Measurements from ENCODE around the gene RPP21.
A peak's percentile ranks its signal among the peaks of the same experiment; 100 is the strongest.

RPP21 gene

DNA sequence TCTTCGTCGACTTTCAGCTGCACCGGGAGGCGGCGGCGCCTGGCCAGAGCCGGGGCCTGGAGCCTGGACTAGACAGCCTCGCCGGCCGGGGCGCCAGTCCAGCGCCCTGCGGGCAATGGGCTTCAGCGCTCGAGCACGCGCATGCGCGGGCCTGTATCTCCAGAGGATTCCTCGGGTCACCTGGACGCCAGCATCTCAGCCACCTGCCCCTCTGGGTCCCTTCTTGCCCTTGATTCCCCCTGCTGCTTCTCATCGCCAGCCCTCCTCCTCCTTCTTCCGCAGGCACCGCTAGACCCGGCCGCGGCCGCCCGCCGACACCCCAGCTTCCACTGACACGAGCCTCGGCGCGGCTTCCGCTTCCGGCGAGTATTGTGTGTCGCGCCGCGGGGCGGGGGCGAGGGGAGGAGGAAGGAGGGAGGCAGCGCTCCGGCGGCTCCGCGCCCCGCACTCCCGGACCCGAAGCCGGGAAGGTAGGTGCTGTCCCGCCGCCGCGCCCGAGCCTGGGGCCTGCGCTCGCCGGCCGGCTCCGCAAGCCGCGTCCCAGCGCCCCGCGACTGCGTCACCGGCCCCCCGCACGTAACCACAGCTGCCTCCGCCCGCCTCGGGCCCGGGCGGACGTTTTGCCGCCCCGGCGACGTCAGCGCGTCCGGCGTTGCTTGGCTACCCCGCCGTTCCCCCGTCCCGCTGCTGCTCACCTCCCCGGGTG lies 18.3 kb upstream of the RPP21 start, which contains the start of gene TRIM39:
TSS of gene TRIM39 (plus strand) at position 402 of the 706 bp plus-strand sequence. CDS start 2,391 bp downstream, outside the sequence.
- H3K36me3 ChIP-seq: peaks cover 25 to 52% (median 36%) of the 10 kb centered on the region in 11 experiments
- H3K27me3 ChIP-seq: no peaks in the 10 kb centered on the region
- H3K9ac ChIP-seq: peak within 1 kb of the TSS; percentile 86 to 97 (median 92)
- H4K20me1 ChIP-seq: peaks cover 28 to 43% (median 39%) of the 10 kb centered on the region in 11 experiments; a peak in 20 of 22 replicates
- TF ChIP-seq Cebpa-rat (IDR thresholded peaks at IDR 0.05): no peak
- no peaks in the 10 kb centered on the region for H3K9me3 ChIP-seq (replicated peaks in 1 of 11)
- peak within 1 kb of the TSS; percentile 82 to 100 (median 94) for H3K4me2 ChIP-seq
- peak within 1 kb of the TSS; percentile 87 to 97 (median 93) for H3K27ac ChIP-seq
- H3K4me1 ChIP-seq: peaks cover 42 to 49% (median 47%) of the 10 kb centered on the region in 10 experiments
- H3K4me3 ChIP-seq: peak within 1 kb of the TSS; percentile 79 to 94 (median 82)

DNA sequence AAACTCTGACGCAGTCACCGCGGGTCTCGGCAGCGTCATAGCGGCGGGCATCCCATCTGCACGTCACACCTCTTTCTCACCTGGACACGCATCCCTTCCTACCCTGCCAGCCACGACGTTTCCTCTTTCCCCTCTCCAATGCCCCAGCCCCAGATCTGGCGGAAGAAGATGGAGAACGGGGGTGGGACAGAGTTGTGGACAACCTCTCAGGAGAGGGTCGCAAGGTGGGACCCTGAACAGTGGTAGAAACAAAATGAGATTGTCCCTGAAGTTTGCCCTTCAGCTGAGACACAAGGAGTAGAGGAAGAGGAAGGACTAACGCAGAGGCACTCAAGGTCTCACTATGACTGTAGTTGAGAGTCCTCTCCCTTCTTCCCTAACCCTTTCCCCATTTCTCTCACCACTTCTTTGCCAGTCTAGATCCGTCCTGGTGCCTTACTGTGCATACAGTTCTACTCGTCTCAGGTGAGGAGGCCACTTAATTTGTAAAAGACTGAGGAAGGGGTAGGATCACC lies 17.7 kb upstream of the RPP21 start:
- H3K4me3 ChIP-seq: peak overlapping the region; percentile 79 to 94 (median 82)
- H3K9me3 ChIP-seq (replicated peaks in 1 of 11): no peaks in the 10 kb centered on the region
- peak overlapping the region; percentile 82 to 100 (median 94) for H3K4me2 ChIP-seq
- peak overlapping the region; percentile 87 to 97 (median 93) for H3K27ac ChIP-seq
- H4K20me1 ChIP-seq: peaks cover 22 to 37% (median 33%) of the 10 kb centered on the region in 11 experiments; a peak in 20 of 22 replicates
- peaks cover 39 to 43% (median 42%) of the 10 kb centered on the region in 10 experiments for H3K4me1 ChIP-seq
- no peaks in the 10 kb centered on the region for H3K27me3 ChIP-seq
- peaks cover 30 to 52% (median 38%) of the 10 kb centered on the region in 11 experiments for H3K36me3 ChIP-seq
- peak overlapping the region; percentile 86 to 97 (median 92) for H3K9ac ChIP-seq
- no peak for TF ChIP-seq Cebpa-rat (IDR thresholded peaks at IDR 0.05)

- no peaks in the 10 kb centered on the region for H3K27me3 ChIP-seq
- H3K36me3 ChIP-seq: peaks cover 30 to 41% (median 36%) of the 10 kb centered on the region in 11 experiments
- H3K9me3 ChIP-seq (replicated peaks in 1 of 11): no peaks in the 10 kb centered on the region
- no peak overlapping the region for H3K4me3 ChIP-seq
- H3K9ac ChIP-seq: no peak overlapping the region
- peaks cover 28 to 32% (median 30%) of the 10 kb centered on the region in 10 experiments for H3K4me1 ChIP-seq
- no peak for TF ChIP-seq Cebpa-rat (IDR thresholded peaks at IDR 0.05)
- no peak overlapping the region for H3K27ac ChIP-seq
- peaks cover 12 to 26% (median 22%) of the 10 kb centered on the region in 11 experiments; a peak in 20 of 22 replicates for H4K20me1 ChIP-seq
- H3K4me2 ChIP-seq: peak overlapping the region in 2 of 11 experiments; percentile 95 to 100; a peak in 7 of 22 replicates
Observed at GRCh38 chr6:30328397-30328796, 16.6 kb upstream of the RPP21 start.

GRCh38 chr6:30329331-30329730 lies 15.6 kb upstream of the RPP21 start:
- Histone ChIP-seq H3K36me3 (peaks cover 37 to 48% (median 40%) of the 10 kb centered on the region in 11 experiments), H3K9ac (no peak overlapping the region; a peak in 1 of 22 replicates), H3K4me1 (peaks cover 18 to 29% (median 22%) of the 10 kb centered on the region in 10 experiments), H3K4me3 (no peak overlapping the region), H3K4me2 (no peak overlapping the region), H3K9me3 (replicated peaks in 1 of 11) (no peaks in the 10 kb centered on the region), H3K27me3 (no peaks in the 10 kb centered on the region), H4K20me1 (peaks cover 10 to 17% (median 13%) of the 10 kb centered on the region in 11 experiments; a peak in 20 of 22 replicates), H3K27ac (no peak overlapping the region)
- no peak for TF ChIP-seq Cebpa-rat (IDR thresholded peaks at IDR 0.05)

DNA sequence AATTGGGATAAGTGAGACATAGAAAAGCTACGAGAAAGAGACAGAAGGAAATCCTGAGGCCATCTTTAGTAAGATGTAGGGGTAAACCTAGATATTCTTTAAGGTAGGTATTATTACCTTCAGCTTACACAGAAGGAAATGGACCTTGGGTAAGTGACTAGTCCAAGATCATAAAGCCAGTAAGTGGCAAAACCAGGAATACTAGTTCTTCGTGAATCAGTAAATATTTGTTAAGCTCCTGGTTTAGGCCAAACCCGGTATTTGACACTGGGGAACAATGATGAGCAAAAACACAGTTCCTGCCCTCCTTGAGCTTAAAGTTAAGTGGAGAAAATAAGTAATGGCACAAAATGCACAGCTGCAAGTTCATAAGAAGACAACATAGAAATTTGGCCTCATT lies 13.0 kb upstream of the RPP21 start:
- H3K9me3 ChIP-seq (replicated peaks in 1 of 11): no peaks in the 10 kb centered on the region
- H3K27me3 ChIP-seq: no peaks in the 10 kb centered on the region
- no peak overlapping the region for H3K27ac ChIP-seq
- H3K9ac ChIP-seq: no peak overlapping the region
- peaks cover 56 to 75% (median 65%) of the 10 kb centered on the region in 11 experiments for H3K36me3 ChIP-seq
- no peak overlapping the region for H3K4me3 ChIP-seq
- TF ChIP-seq Cebpa-rat (IDR thresholded peaks at IDR 0.05): no peak
- H3K4me2 ChIP-seq: no peak overlapping the region
- H4K20me1 ChIP-seq: no peaks in the 10 kb centered on the region
- H3K4me1 ChIP-seq: peaks cover 8 to 20% (median 11%) of the 10 kb centered on the region in 10 experiments; a peak in 19 of 20 replicates

DNA sequence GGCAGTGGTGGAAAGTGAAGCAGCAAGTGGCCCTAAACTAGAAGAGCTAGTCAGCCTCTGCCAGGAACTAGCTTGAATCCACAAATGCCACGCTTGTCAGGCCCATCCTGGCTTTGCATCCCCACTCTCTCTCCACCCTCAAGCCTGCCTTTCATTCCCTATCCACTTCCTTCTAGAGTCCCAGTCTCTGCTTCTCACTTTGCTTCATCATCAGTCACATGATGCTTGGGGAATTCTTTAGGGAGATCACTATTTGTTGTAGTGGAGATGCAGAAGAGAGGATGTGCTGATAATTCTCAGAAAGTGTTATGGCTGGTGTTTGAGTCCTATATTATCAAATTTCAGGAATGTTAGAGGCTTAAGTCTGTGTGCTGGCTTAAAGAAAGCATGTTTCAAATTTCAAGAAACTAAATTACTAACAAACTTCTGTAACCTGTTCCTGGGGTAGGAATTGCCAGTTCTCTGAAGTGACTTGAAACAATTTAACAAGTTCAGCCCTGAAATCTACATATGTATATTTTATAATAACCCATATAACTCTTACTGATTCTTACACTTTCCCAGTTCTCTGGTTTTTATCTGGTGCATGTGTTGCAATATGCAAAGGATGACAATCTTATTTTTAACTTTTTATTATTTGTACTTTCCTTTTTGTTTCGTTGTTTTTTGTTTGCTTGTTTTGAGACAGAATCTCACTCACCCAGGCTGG lies 10.7 kb upstream of the RPP21 start:
- H3K27ac ChIP-seq: no peak overlapping the region
- H4K20me1 ChIP-seq: no peaks in the 10 kb centered on the region
- H3K9me3 ChIP-seq (replicated peaks in 1 of 11): no peaks in the 10 kb centered on the region
- no peak overlapping the region for H3K4me2 ChIP-seq
- no peak overlapping the region for H3K4me3 ChIP-seq
- no peaks in the 10 kb centered on the region for H3K27me3 ChIP-seq
- H3K4me1 ChIP-seq: peaks cover 0 to 10% (median 0%) of the 10 kb centered on the region in 10 experiments; a peak in 3 of 20 replicates
- no peak for TF ChIP-seq Cebpa-rat (IDR thresholded peaks at IDR 0.05)
- H3K9ac ChIP-seq: peak overlapping the region in 1 of 11 experiments; percentile 25; a peak in 1 of 22 replicates
- H3K36me3 ChIP-seq: peaks cover 64 to 95% (median 83%) of the 10 kb centered on the region in 11 experiments

DNA sequence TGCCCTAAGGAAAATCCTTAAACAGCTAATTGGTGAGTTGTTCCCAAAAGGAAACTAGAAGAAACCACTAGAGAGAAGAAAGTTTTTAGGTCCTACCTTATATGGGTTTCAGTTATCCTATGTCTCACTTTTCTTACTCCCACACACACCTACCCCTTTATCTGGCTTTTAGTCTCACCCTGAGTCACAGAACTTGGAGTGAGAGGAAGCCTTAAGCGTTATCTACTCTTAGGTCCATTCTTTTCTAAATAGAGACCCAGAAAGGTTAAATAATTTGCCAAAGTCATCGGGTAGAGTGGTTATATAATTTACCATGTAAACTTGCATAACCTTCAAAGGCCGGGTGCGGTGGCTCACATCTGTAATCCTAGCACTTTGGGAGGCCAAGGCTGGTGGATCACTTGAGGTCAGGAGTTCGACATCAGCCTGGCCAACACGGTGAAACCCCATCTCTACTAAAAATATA lies 4.3 kb upstream of the RPP21 start:
- Histone ChIP-seq H3K4me3 (no peak overlapping the region), H3K36me3 (peaks cover 50 to 74% (median 68%) of the 10 kb centered on the region in 11 experiments), H3K27me3 (peaks cover 0 to 9% (median 0%) of the 10 kb centered on the region in 11 experiments; a peak in 4 of 22 replicates), H3K27ac (no peak overlapping the region), H3K4me2 (no peak overlapping the region), H3K4me1 (peaks cover 1 to 11% (median 1%) of the 10 kb centered on the region in 10 experiments; a peak in 16 of 20 replicates), H3K9ac (no peak overlapping the region), H3K9me3 (replicated peaks in 1 of 11) (no peaks in the 10 kb centered on the region), H4K20me1 (peaks cover 0 to 9% (median 0%) of the 10 kb centered on the region in 11 experiments; a peak in 2 of 22 replicates)
- TF ChIP-seq Cebpa-rat (IDR thresholded peaks at IDR 0.05): no peak

DNA sequence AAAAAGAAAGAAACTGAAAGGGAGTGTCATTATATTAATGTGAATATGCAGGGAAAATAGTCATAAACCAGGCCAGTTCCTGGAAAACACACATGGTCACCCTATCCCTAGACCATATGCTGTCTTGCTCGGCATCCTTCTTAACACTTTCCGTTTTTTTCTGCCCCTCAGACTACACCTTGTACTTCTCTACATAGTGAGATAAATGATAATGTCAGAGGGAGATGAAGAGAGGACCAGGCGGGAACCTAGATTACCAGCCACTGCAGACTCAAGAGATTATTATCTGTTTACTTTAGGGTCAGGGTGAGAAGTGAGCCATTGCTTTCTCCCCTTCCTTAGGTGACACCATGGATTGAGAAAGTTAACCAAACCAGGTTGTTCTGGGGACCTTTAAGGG lies 3.7 kb upstream of the RPP21 start:
- Histone ChIP-seq H3K27ac (no peak overlapping the region), H3K4me2 (no peak overlapping the region), H3K9ac (no peak overlapping the region), H3K27me3 (peaks cover 0 to 15% (median 0%) of the 10 kb centered on the region in 11 experiments; a peak in 8 of 22 replicates), H3K4me3 (no peak overlapping the region), H3K4me1 (peaks cover 5 to 17% (median 7%) of the 10 kb centered on the region in 10 experiments; a peak in 16 of 20 replicates), H3K36me3 (peaks cover 44 to 69% (median 62%) of the 10 kb centered on the region in 11 experiments), H4K20me1 (peaks cover 0 to 14% (median 0%) of the 10 kb centered on the region in 11 experiments; a peak in 6 of 22 replicates), H3K9me3 (replicated peaks in 1 of 11) (no peaks in the 10 kb centered on the region)
- no peak for TF ChIP-seq Cebpa-rat (IDR thresholded peaks at IDR 0.05)
